Activated CD4-positive, CD25-positive, alpha-beta regulatory T cell treated with anti-CD3 and anti-CD28 coated beads, Interleukin-2, amount 50 U/mL, for 16 hours (primary cell): Measurements from ENCODE around the gene BACH2.
"Not testable (repeated sequence)": the region's sequence is repeated elsewhere in the genome, so short reads cannot be mapped to it uniquely, and the experiment has no call there.

Source experiments
- DNase-seq: peaks from one replicate; pipeline ENCODE4 v3.0.0-alpha.2; 2020; ENCODE audit warnings: low read depth, low spot score

BACH2 gene

GRCh38 chr6:90127595-90127994, 169.0 kb downstream of the BACH2 start:
- no peak for DNase-seq

- no peak for DNase-seq
These were observed 169.8 kb downstream of the BACH2 start for GRCh38 chr6:90126839-90127238.

- no peak for DNase-seq
These were observed 170.5 kb downstream of the BACH2 start for GRCh38 chr6:90126181-90126580.

- no peak for DNase-seq
These were observed 171.7 kb downstream of the BACH2 start for GRCh38 chr6:90124874-90125510.

GRCh38 chr6:90123831-90124230, 172.8 kb downstream of the BACH2 start:
- DNase-seq: no peak

GRCh38 chr6:90121982-90122381, 174.7 kb downstream of the BACH2 start:
- no peak for DNase-seq

GRCh38 chr6:90120327-90120726, 176.3 kb downstream of the BACH2 start:
- DNase-seq: no peak

- DNase-seq: no peak
These were observed 177.0 kb downstream of the BACH2 start for GRCh38 chr6:90119618-90120017.

GRCh38 chr6:90118581-90118980, 178.1 kb downstream of the BACH2 start:
- DNase-seq: no peak

- DNase-seq: no peak
These were observed 178.6 kb downstream of the BACH2 start for GRCh38 chr6:90118069-90118468.

- not testable (repeated sequence) for DNase-seq
These were observed 180.5 kb downstream of the BACH2 start for GRCh38 chr6:90116126-90116525.

GRCh38 chr6:90113389-90113788, 183.3 kb downstream of the BACH2 start:
- no peak for DNase-seq

- no peak for DNase-seq
These were observed 185.3 kb downstream of the BACH2 start for GRCh38 chr6:90111387-90111786.

GRCh38 chr6:90110971-90111370, 185.7 kb downstream of the BACH2 start:
- no peak for DNase-seq

GRCh38 chr6:90109141-90109540, 187.5 kb downstream of the BACH2 start:
- DNase-seq: no peak

- no peak for DNase-seq
These were observed 188.8 kb downstream of the BACH2 start for GRCh38 chr6:90107771-90108282.

- DNase-seq: no peak
These were observed 189.3 kb downstream of the BACH2 start for GRCh38 chr6:90107371-90107770.

- DNase-seq: no peak
These were observed 190.2 kb downstream of the BACH2 start for GRCh38 chr6:90106449-90106848.

GRCh38 chr6:90105506-90106170, 191.0 kb downstream of the BACH2 start:
- no peak for DNase-seq

- no peak for DNase-seq
These were observed 193.4 kb downstream of the BACH2 start for GRCh38 chr6:90103056-90103800.

- DNase-seq: no peak
These were observed 195.2 kb downstream of the BACH2 start for GRCh38 chr6:90101403-90101802.

- no peak for DNase-seq
These were observed 196.5 kb downstream of the BACH2 start for GRCh38 chr6:90100059-90100665.
